HG02588 (cell line): Measurements from ENCODE around the gene CLPTM1L.
"Not testable (repeated sequence)": the region's sequence is repeated elsewhere in the genome, so short reads cannot be mapped to it uniquely, and the experiment has no call there.

Source experiments
- ATAC-seq: cut with Tn5 transposase; IDR thresholded peaks from one replicate; pipeline ENCODE4 v1.9.1; 2021; ENCODE audit warnings: mild to moderate bottlenecking, moderate library complexity; ENCODE audit not compliant: unreplicated experiment

The CLPTM1L gene

GRCh38 chr5:1362242-1363015 lies 17.5 kb upstream of the CLPTM1L start:
- ATAC-seq = no peak

- no peak for ATAC-seq
Observed at GRCh38 chr5:1360861-1361260, 16.0 kb upstream of the CLPTM1L start.

- not testable (repeated sequence) for ATAC-seq
Observed at GRCh38 chr5:1360367-1360766, 15.5 kb upstream of the CLPTM1L start.

- ATAC-seq = no peak
Observed at GRCh38 chr5:1359713-1360112, 14.8 kb upstream of the CLPTM1L start.

- ATAC-seq = no peak
Observed at GRCh38 chr5:1359031-1359645, 14.2 kb upstream of the CLPTM1L start.

GRCh38 chr5:1358726-1359025 lies 13.8 kb upstream of the CLPTM1L start:
- no peak for ATAC-seq

- no peak for ATAC-seq
Observed at GRCh38 chr5:1357946-1358725, 13.2 kb upstream of the CLPTM1L start.

- ATAC-seq = no peak
Observed at GRCh38 chr5:1356873-1357787, 12.2 kb upstream of the CLPTM1L start.

GRCh38 chr5:1354576-1354975 lies 9.7 kb upstream of the CLPTM1L start:
- ATAC-seq = no peak

- ATAC-seq = no peak
Observed at GRCh38 chr5:1352231-1353219, 7.6 kb upstream of the CLPTM1L start.

- ATAC-seq = no peak
Observed at GRCh38 chr5:1351156-1351555, 6.3 kb upstream of the CLPTM1L start.

- no peak for ATAC-seq
Observed at GRCh38 chr5:1349246-1349645, 4.3 kb upstream of the CLPTM1L start.

GRCh38 chr5:1348986-1349245 lies 4.0 kb upstream of the CLPTM1L start:
- no peak for ATAC-seq

- ATAC-seq = no peak
Observed at GRCh38 chr5:1347571-1347970, 2.7 kb upstream of the CLPTM1L start.

GRCh38 chr5:1346627-1347440 lies 1.9 kb upstream of the CLPTM1L start:
- no peak for ATAC-seq

- ATAC-seq = no peak
Observed at GRCh38 chr5:1345876-1346626, 1.2 kb upstream of the CLPTM1L start.

GRCh38 chr5:1343931-1344901 lies 683 bp downstream of the CLPTM1L start:
- ATAC-seq = peak; percentile 29
